ENCODE results near the gene SSBP2.
"Not testable (repeated sequence)": the region's sequence is repeated elsewhere in the genome, so short reads cannot be mapped to it uniquely, and the experiment has no call there.

SSBP2 gene

DNA sequence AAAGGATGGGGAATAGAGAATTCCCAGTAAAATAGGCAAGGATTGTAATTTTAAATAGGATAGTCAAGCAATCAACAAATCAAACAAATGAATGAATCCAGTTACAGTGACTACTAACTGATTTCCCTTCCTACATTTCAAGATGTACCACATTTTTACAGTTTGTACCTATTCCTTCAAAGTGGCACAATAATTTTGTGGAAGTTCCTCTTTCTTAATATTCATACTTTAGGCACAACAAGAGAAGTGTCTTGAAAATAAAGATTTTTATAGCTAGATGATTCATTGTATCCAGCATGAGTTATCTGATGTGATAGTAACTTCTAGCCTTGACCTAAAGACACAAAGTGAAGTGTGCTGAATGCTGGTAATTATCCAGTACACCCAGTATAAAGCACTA, 234.8 kb downstream of the SSBP2 start:
- no peak for DNase-seq

DNA sequence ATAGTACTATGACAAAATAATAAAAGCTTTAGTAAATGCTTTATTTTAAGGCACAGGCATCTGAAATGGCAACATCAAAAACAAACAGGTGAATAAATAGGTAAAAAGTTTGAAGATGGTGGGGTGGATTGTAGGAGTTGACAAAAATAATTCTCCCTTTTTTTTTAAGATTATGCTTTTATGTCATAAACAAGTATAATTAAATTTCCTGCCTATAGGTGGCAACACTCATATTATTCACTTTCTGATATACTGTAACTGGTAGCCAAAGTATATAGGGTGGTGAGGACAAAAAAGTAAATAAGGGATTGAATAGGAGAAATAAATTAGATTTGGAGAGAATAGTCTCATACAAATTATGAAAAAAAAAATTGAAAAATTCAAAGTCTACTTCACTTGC, 236.9 kb downstream of the SSBP2 start:
- DNase-seq = no peak

DNA sequence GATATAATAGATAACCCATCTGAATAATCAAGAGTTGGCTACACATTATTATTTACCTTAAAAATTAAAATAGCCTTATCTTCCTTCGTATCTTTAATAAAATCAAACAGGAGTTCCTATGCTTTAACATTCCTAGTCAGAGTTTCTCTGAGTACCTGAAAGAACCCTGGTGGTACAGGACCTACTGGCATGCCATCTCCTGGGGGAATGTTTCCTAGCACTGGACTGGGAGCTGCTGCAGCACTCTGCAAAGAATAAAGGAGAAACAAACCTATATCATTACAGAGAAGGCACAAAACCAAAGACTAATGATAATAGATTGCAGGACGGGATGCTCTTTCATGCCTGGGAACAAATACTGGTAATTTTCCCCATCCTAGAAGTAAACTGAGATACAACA, 237.4 kb downstream of the SSBP2 start:
- DNase-seq = no peak

DNA sequence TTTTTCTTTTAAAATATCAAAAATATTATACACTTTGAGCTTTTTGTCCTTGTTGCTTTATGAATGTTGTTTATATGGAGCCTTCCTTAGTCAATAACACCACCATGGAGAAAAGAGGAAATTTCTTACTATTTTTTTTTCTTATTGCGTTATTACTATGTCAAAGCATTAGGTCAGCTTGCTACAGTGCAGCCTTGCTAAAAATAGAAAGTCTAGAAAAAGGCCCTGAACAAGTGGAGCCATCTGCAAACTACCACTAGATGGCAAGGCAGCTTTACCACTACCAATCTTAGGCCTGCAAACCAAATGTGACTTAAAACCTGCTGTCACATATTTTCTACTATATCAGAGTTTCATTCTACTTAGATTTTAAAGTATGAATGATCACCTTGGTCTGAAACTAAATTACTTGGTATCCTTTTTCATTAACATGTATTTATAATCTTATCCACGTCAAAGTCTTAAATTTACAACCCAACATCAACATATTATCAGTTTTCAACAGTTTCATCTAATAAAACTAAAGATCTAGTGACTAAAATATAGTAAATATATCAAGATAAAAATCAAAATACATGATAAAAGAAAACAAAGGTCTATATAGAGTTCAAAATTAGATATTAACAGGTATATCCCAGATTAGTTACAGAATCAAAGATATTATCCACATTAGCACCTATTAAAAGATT, 243.9 kb downstream of the SSBP2 start:
- DNase-seq = no peak

DNA sequence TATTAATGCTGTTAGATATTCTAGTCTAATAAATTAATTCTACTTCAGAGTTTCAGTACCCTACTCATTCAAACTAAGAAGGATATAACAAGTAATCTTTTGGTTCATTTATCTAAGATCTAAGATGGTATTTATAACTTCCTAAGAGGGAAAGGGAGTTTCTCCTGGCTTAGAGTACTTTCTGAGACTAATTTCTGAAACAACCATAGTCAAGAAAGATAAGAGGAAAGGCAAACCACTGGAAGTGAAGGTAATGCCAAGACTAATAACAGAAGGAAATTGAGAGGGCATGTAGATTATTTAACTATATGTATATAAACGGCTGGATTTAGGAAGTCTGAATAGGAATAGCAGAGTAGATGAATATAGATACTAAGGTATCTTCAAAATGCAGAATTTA, 244.5 kb downstream of the SSBP2 start:
- no peak for DNase-seq

DNA sequence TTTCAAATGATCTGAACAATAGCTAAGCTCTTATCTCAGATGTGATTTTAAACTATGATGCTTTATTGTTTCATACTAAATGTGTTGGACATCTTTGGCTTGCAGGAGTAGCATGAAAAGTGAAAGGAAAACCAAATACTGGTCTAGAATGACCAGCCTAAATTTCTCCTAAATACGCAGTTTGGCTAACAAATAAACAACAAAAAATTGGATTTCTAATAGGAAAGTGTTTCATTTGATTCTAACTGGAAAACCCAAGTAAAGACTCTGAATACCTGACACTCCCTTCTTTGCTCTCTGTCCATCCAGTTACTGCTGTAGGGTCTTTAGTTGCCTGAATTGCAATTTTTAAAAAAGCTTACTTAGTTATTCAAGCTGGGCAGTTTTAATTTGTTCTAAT, 245.2 kb downstream of the SSBP2 start:
- no peak for DNase-seq

DNA sequence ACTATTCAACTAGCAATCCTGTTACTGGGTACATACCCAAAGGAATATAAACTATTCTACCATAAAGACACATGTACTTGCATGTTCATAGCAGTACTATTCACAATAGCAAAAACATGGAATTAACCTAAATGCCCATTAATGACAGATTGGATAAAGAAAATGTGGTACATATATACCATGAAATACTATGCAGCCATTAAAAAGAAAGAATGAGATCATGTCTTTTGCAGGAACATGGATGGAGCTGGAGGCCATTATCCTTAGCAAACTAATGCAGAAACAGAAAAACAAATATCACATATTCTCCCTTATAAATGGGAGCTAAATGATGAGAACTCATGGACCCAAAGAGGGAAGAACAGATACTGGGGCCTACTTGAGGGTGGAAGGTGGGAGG, 247.3 kb downstream of the SSBP2 start:
- DNase-seq = not testable (repeated sequence)

DNA sequence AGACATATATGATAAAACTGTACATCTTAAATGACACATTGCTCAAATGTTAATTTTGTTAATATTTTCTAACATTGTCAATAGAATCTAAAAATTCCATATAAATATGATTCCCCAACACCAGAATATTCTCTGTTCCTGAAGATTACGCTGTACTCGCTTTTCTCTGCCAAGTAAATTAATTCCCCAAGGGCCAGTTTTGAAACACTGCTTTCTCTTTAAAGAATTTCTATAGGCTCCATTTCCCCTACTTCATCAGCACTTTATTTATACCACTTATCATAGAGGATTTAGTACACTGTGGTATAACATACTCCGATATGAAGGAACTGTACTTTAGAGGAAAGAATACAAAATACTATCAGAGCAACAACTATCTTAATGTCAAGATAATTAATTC, 255.6 kb downstream of the SSBP2 start:
- no peak for DNase-seq

DNA sequence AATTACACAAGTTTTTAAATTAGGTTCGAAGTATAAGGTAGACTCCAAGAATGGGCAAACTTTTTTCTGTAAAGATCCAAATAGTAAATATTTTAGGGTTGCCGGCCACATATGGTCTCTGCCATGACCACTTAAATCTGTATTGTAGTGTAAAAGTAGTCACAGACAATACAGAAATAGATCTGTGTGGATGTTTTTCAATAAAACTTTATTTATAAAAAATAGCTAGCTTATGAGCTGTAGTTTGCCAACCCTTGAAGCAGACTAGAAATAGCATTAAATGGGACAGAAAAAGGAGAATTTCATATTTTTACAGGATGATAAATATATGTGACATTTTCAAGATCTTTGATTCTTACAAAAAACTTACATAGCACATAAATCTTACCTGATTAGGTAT, 262.0 kb downstream of the SSBP2 start:
- DNase-seq = no peak

DNA sequence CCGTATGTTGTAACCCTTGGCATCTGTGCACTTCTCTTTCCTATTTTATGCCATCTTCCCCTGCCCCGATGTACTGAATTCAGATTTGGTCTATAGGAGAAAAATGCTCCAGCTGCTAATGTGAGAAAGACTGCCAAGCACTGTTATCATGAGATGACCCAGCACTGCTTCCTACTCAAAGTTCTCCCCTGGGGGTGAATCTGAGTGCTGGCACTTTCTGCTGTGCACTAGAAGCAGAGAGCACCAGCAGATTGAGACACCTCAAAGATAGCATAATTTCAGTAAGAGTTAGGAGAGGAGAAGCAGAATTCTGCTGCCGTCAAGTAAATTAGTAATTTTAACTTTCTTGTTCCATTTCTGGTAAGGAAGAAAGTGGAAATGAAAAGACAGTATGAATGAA, 264.2 kb downstream of the SSBP2 start:
- DNase-seq = no peak

DNA sequence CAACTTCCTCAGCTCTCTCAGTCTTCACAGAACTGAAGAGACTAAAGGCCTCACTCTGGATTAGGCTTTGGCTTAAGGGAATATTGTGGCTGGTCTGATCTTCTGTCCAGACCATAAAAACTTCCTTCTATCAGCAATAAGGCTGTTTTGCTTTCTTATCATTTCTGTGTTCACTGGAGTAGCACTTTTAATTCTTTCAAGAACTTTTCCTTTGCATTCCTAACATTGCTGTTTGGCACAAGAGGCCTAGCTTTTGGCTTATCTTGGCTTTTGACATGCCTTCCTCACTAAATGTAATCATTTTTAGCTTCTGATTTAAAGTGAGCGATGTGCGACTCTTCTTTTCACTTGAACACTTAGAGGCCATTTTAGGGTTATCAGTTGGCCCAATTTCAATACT, 268.3 kb downstream of the SSBP2 start:
- no peak for DNase-seq

DNA sequence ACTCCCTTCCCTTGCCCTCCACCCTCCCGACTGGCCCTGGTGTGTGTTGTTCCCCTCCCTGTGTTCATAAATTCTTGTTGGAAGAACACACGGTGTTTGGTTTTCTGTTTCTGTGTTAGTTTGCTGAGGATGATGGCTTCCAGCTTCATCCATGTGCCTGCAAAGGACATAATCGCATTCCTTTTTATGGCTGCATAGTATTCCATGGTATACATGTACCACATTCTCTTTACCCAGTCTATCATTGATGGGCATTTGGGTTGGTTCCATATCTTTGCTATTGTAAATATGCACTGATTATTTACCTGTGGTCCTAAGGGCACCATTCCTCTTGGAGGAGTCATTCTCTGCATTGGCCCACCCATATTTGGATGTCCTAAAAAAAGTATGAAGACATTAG, 277.5 kb downstream of the SSBP2 start:
- DNase-seq = not testable (repeated sequence)

DNA sequence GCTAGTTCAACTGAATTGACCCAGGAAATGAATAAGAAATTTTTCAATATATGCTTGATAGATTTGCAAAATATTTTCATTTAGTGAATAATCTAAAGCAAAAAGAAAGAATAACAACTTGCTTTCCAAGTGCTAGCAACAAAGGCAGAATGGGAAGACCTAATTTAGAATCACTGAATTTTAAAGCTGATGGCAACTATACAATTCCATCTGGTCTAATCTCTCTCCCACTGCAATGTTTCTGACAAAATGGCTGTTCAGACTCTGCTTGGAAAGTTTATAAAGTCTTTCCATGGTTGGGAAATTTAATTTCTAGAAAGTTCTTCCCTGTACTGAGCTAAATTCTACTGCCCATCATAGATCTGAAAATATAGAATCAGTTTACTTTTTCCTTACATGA, 281.2 kb downstream of the SSBP2 start:
- DNase-seq = no peak

DNA sequence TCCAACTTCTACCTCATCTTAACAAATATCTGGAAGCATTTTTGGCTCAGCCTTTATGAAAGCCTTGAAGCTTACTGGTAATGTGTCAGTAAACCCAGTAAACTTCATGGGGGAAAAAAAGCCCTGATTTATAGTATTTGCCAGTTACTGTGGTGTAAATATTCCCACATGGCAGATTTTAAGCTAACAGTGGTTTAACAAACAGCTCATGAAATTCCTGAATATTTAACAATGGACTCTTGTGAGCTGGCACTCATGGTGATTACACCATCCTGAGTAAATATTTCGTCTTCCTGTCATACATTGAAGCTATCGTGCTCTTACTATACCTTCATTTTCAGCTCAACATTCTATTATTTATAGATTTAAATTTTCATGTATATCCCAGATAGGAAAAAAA, 300.0 kb downstream of the SSBP2 start:
- no peak for DNase-seq

DNA sequence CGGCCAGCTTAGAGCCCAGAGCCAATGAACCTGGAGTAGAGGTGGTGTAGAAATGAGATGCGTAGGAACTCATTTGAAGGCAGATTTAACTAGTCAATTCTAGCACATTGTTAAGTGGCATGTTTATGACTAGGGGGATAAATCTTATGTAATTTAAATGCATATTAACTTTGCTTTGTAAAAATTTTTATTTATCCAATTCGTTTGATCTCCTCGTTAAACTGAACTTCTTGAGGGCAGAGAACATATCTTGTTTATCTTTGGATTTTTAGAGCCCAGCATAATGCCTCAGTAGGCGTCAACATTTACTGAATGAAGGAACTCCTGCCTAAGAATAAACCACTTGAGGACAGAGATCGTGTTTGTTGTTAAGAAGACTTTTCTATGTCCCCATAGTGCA, 315.9 kb downstream of the SSBP2 start:
- no peak for DNase-seq

DNA sequence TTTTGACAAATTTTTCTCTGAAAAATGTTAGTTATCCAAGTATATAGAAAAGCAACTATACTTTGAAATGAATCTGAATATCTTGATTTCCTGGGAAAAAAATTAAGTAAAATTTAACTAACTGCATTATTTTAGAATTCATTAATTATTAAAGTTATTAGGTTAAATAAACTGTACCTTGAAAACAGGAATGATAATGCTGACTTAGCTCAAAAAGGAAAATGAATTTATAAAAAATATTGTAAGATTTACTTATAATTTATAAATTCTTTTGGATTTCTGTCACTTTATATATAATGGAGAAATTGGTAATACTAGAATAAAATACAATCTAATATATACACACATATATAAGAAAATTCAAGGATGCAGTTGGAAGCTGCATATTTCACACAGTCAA, 320.9 kb downstream of the SSBP2 start:
- DNase-seq = no peak

DNA sequence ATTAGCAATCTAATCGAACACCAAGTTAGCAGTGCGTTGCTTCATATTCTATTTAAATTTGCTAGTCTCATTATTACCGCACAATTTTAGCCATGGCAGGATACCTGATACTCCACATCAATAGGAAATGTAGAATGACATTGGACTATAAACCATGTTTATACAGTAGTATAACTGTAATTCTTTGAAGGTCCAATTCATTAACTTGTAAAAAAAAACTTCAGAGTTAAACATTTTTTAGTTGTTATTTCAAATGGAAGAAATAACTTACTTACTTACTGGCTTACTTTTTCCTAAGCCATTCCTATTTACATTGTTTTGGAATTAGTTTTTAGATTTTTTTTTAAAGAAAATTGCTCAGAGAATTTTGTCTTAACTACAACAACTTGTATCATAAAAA, 321.5 kb downstream of the SSBP2 start:
- DNase-seq = no peak

DNA sequence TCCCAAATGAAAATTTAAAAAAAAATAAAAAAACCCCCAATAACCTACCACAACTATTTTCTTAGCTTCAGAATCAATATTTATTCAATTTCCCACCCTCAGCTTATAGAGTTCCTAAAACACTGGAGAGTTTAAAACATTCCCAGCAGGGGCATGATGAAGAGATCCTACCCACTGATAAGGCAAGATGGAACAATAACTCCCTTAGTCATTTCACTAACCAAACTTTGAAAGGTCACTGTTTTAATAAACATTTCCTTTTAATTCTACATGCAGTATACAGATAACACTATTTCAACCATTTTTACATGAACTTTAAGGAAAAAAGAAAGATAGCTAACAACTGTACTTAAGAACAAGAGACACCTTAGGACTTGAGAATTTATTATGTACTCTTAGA, 322.0 kb downstream of the SSBP2 start:
- DNase-seq = no peak

DNA sequence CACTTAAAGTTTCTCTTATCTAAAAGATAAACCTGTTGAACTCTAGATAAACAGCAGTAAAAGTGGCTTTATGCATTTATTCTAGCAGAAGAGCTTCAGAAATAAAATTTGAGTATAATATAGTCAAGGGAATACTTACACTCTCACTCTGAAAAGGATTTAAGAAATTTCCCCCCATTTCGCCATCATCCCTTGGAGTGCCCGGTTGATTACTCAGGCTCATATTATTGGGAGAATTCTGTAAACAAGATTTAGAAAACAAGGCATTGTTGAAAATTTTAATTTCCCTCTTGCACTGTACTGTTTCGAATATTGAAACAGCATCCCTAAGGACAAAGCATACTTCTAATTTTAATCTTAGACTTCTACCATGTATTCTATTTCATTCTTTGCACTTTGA, 322.5 kb downstream of the SSBP2 start:
- DNase-seq = no peak

DNA sequence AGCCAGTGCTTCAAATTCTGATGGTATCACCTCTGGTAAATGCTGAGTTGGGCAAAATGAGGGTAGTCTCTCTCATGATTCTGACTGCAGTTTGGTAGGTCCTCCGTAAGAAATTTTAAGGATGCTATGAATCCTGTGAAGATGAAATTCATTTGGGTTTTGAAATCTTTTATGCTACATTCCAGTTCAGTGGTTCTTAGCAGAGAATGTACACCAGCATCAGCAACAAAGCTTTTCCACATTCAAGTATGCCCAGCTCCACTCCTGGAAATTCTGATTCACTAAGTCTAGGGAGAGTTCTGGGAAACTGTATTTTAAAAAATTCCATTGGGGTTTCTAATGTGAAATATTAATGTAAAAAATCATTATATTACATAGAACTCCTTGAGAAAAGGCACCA, 323.3 kb downstream of the SSBP2 start:
- no peak for DNase-seq

DNA sequence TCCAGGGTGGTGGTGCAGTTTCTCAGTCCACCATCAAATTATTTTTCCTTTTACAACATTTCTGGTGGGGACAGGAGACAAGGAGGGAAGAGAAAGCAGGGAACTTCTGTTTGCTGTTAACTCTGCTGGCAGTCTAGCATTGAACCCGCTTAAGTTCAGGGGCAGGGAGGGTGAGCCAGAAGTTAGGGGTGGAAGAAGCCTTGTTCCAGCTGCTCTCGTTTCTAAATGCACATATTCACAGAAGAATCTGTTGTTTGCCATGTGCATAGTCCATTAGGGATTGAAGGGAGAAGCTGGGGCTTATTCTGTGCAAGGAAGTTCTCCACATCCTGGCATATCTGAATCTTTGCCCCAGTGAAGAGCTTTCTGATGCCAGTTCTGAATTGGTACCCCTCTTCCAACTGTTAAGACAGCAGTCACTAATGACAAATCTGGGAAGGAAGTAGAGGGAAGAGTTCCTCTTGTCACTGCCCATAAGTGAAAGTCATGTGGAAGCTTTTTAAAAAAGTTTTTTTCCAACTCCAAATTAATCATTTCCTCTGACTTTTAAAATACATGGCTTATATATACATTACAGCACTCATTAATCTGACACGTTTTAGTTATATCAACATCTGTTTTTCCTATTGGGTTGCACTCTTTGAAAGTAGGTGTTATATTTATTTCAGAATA, 324.4 kb downstream of the SSBP2 start:
- no peak for DNase-seq

DNA sequence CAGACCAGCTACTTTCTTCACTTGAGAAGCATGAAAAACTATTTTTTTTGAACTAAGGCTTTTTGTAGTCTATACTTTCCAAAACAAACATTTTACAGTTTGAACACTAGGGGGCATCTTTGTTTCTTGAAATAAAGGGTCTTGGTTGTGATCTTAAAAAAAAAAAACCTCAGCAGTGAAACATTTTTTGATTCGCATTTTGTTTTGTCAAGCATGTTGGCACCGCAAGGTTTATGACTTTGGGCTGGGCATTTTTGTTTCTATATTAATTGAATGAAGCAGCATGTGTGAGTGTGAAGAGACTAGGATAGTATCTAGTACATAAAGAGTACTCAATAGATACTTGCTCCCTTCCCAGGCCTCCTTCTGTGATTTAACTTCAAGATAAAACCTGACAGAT, 325.3 kb downstream of the SSBP2 start:
- DNase-seq = no peak

DNA sequence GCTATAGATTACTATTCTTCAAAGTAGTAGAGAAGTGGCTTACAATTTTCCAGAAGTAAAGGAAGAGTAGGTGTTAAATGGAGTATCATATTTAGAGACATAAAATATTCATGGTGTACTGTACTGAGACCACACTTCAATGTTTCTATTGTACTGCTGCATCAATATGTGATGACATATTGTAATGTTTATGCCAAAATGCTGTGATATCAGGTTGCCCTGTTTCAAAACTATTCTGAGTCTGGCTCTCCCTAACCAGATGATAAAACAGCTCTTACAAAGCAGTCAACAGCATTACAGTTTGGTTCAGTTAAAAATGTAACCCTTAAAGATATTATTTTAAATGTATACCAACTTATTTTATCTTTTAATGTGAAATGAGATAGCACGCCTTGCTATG, 326.2 kb downstream of the SSBP2 start:
- no peak for DNase-seq

DNA sequence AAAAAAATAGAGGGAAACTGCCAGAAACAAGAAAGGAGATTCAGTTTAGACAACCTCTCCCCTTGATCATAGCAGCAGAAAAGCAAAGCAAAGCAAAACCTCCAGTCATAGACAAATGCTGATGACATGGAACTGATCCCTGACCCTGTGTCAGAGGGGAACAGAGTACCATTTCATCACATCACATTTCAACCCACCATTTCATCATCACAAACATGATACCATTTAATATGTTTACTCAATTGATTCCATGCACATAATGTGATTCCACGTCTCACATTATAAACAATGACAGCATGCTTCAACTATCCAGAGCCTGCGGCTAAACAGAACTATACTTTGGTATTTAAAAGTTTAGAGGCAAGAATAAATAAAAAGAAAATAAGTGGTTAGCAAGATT, 328.2 kb downstream of the SSBP2 start:
- DNase-seq = no peak

DNA sequence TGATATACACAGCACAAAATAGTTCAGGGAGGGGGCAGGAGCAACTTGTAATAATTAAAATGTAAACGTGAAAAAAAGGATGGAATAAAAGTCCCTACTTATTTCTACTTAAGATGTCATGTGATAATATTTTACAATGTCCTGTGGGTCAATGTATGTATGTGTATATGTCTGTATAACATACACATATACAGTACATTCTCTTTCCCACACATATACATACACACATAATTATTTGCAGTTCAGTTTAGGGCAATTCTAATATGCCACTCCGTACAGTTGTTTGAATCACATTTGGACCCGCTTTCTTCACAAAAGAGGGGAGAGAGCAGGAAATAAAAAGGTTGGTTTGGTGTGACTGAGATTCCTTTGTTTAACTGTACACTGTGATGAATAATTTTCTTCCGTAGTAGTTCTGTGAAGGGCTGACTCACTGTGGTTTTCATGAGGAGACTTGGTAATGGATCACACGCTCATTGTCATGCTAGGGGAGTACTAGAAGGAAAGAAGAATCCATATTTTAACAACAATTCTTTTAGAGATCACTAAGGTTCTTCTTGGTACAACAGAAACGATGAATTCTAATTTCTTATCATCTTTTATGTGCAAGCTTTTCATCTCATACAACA, 330.7 kb downstream of the SSBP2 start:
- no peak for DNase-seq

All from cortex of kidney (tissue), 1 donor.